Measurements from ENCODE around the gene HLA-DRA.

GRCh38 chr6:32445321-32445854 lies 5.7 kb downstream of the HLA-DRA start:
- no peak for TF ChIP-seq EZH2 (optimal IDR thresholded peaks at IDR 0.05; ENCODE audit: low read depth, low read length)
- TF ChIP-seq CTCF (IDR thresholded peaks at IDR 0.05; ENCODE audit: low read length): no peak
